ENCODE results near the gene YIPF1.
"Not testable (repeated sequence)": the region's sequence is repeated elsewhere in the genome, so short reads cannot be mapped to it uniquely, and the experiment has no call there.

YIPF1 gene

GRCh38 chr1:53837924-53838653 is 51.5 kb downstream of the YIPF1 start, which contains the start of gene NDC1:
Gene NDC1, minus strand, starts transcription at chr1:53838296. Its CDS starts 35 bp downstream, at chr1:53838261.
- peak; percentile 79 to 82 for DNase-seq (ENCODE audit: low read depth in 2 of 2)

DNA sequence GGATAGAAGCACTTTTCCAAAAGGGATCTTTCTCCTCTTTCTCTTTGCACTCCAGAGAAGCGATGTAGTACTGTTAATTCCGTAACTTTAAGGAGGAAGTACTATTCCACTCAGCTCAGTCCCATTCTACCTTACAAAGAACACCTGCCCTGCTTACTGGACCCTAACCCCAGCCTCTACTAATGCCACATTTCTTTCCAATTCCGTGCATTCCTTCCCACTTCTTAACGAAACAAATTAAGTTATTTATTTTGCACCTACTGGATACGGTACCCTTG is 52.0 kb downstream of the YIPF1 start:
- no peak for DNase-seq (ENCODE audit: low read depth in 2 of 2)

GRCh38 chr1:53835491-53835890 is 54.1 kb downstream of the YIPF1 start:
- no peak for DNase-seq (ENCODE audit: low read depth in 2 of 2)

DNA sequence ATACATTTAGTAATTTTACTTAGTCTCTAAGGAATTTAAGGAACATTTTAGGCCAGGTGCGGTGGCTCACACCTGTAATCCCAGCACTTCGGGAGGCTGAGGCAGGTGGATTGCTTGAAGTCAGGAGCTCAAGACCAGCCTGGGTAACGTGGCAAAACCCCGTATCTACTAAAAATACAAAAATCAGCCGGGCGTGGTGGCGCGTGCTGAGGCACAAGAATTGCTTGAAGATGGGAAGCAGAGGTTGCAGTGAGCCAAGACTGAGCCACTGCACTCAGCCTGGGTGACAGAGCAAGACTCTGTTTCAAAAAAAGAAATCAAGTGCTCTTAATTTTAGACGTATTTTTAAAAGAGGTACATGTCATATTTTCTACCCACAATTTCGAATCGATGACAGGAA is 54.8 kb downstream of the YIPF1 start:
- no peak for DNase-seq (ENCODE audit: low read depth in 2 of 2)

- no peak for DNase-seq (ENCODE audit: low read depth in 2 of 2)
Observed at GRCh38 chr1:53833393-53833792, 56.2 kb downstream of the YIPF1 start.

- no peak for DNase-seq (ENCODE audit: low read depth in 2 of 2)
Observed at GRCh38 chr1:53826367-53826766, 63.2 kb downstream of the YIPF1 start.

DNA sequence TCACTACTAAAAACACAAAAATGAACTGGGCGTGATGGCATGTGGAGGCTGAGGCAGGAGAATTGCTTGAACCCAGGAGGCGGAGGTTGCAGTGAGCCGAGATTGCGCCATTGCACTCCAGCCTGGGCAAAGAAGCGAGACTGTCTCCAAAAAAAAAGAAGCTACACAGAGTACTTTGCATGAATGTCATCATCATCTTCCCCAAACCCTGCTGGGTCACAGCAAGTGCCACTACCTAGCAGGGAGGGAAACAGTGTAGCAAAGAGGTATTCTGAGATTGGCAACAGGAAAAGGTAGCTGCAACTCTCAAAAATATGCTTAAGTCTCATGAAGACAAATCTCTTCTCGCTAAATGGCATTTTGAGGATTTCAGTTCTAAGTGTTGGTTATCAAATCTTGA is 64.3 kb downstream of the YIPF1 start:
- no peak for DNase-seq (ENCODE audit: low read depth in 2 of 2)

DNA sequence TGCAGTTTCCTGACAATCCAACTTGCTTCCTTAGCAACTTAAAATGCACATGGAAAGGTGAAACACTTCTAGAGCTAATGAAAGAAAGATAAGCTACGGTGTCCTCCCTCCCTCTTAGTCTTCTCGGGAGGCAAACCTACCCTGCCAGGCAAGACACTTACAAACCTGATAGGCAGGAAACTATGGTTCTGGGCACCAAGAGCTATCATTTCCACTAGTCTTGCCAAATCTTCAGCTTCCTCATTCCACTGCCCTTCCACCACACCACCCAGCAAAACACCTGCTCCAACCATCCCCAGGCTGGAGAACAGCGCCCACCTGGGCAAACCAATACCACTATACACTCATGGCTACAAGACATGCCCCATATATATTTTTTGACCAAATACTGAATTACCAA is 66.7 kb downstream of the YIPF1 start:
- DNase-seq (ENCODE audit: low read depth in 2 of 2) = no peak

DNA sequence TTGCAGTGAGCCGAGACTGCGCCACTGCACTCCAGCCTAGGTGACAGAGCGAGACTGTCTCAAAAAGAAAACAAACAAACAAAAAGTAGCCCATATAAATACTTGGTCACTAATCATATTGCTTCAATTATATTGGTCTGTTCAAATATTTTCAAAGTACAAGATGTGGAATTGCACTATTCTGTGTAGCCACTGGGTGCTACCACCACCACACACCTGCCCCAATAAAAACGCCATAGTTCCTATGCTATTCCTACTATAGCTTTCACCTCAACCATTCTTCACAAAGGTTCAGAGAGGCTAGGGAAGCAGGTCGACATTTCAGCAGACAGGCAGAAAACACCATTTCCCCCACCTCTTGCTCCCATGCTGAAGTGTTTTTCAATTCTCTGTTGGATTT is 68.2 kb downstream of the YIPF1 start:
- no peak for DNase-seq (ENCODE audit: low read depth in 2 of 2)

DNA sequence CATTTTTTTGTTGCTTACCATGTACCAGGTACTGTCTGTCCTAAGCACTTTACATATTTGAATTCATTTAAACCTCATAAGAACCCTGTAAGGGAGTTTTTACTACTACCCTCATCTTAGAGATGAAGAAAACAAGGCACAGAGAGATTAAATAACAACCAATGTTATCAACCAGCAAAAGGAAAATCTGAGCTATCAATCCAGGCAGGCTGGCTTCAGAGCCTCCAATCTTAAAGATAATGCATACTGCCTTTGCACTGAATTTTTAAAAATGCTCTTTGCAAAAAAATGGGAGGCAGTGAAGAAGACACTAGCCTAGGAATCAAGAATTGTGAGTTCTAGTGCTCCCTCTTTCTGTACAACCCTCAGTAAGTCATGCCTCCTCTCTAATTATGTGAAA is 70.2 kb downstream of the YIPF1 start:
- DNase-seq (ENCODE audit: low read depth in 2 of 2) = no peak

DNA sequence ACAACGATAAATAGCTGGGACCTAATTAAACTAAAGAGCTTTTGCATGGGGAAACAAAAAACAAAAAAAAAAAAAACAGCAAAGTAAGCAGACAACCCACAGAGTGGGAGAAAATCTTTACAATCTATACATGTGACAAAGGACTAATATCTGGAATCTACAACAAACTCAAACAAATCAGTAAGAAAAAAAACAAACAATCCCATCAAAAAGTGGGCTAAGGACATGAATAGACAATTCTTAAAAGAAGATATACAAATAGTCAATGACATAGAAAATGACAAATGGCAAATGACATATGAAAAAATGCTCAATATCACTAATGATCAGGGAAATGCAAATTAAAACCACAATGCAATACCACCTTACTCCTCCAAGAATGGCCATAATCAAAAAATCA is 73.0 kb downstream of the YIPF1 start:
- DNase-seq (ENCODE audit: low read depth in 2 of 2) = not testable (repeated sequence)

GRCh38 chr1:53815484-53815883 is 74.1 kb downstream of the YIPF1 start:
- not testable (repeated sequence) for DNase-seq (ENCODE audit: low read depth in 2 of 2)

DNA sequence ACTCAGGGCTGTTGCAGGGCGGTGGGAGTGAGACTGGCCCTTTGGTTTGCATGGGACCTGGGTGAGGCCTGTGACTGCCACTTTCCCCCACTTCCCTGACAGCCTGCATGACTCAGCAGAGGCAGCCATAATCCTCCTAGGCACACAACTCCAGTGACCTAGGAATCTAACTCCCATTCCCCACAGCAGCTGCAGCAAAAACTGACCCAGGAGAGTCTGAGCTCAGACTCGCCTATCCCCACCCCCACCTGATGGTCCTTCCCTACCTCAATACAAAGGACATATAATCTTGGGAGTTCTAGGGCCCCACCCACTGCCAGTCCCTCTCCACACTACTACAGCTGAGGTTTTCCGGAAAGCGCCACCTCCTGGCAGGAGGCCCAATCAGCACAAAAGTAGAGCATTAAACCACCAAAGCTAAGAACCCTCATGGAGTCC is 78.2 kb downstream of the YIPF1 start:
- peak in 1 of 2 donors; percentile 6 for DNase-seq (ENCODE audit: low read depth in 2 of 2)

DNA sequence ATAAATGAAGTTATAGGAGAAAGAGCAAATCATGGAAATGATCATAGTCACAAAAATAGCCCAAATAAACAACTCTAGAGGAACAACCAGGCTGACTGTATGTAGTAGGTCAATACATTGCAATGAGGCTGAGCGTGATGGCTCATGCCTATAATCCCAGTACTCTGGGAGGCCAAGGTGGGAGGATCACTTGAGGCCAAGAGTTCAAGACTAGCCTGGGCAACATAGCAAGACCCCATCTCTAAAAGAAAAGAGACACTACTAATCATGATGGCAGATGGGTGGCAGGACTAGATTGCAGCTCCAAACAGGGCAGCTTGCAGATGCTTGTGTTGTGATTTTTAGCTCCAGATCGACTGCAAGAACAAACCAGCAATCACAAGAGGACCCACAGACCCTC is 79.1 kb downstream of the YIPF1 start:
- DNase-seq (ENCODE audit: low read depth in 2 of 2) = no peak

GRCh38 chr1:53810007-53810406 is 79.6 kb downstream of the YIPF1 start:
- DNase-seq (ENCODE audit: low read depth in 2 of 2) = no peak

DNA sequence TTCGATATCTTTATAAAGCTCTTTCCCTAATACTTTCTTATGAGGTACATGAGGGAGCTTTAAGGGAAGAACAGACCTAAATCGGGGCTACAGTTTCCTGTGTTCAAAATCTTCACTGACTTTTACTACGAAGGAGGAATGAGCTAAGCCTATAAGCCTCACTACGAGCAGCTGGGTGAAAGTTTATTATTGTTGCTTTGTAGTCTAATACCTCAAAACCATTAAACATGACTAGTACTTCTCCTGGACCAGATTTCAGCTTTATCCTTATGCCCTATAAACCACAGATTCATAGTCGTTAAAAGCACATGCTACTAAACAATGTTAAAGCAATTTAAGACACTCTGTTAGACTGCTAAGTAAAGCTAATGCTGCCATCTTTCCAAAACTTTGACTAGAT is 81.7 kb downstream of the YIPF1 start:
- DNase-seq (ENCODE audit: low read depth in 2 of 2) = no peak

DNA sequence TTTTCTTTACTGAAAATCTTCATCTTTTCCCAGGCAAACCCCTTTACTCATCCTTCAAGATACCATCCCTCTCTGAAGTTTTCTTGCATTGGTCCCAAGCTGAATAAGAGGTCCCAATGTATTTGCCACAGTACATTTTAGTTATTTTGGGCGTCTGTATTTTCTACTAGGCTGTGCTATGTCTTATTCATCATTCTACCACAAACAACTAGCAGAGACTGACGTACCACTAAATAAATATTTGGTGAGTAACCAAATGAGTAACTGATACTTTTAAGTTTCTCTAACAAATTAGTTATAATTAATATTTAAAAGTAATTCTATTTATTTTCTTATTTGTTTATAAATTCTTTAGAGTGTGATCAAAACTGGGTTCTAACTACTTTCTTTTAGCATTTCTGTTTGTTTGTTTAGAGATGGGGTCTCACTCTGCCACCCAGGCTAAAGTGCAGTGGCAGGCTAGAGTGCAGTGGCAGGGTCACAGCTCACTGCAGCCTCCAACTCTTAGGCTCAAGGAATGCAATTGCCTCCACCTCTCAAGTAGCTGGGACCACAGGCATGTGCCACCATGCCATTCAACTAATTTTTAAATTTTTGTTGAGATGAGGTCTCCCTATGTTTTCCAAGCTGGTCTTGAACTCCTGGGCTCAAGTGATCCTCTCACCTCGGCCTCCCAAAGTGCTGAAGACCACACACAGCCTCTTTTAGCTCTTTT is 84.6 kb downstream of the YIPF1 start:
- no peak for DNase-seq (ENCODE audit: low read depth in 2 of 2)

DNA sequence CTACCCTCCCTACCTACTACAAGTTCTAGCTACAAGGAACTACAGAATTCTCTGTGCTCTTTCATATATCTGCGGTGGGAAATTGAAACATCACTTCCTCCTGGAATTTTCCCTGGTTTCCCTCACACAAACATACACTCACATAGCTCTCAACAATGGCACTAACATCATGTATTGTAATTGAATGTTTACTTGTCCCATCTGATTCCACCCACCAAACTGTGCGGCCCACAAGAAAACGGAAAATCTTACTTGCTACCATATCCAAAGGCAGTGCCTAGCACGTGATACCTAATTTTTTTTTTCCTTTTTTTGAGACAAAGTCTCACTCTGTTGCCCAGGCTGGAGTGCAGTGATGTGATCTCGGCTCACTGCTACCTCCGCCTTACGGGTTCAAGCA is 85.4 kb downstream of the YIPF1 start:
- DNase-seq (ENCODE audit: low read depth in 2 of 2) = no peak

Data from stimulated activated CD8-positive, alpha-beta memory T cell treated with anti-CD3 and anti-CD28 coated beads, Interleukin-15, amount 100 ng/mL, for 48 hours (primary cell).